DND-41 (cell line): ENCODE data around the gene S1PR2.

Source experiments
- CTCF ChIP-seq: IDR thresholded peaks from 2 replicates; pipeline ENCODE4 v1.5.1; 2012; ENCODE audit warnings: borderline replicate concordance, low read length, moderate library complexity, mild to moderate bottlenecking; ENCODE audit not compliant: poor library complexity, severe bottlenecking; ENCODE audit errors: extremely low read depth
- EZH2 ChIP-seq: IDR thresholded peaks from 3 replicates; pipeline ENCODE4 v1.6.1; 2012; ENCODE audit warnings: borderline replicate concordance, low read depth, mild to moderate bottlenecking, moderate library complexity, low read length, inconsistent platforms; ENCODE audit not compliant: severe bottlenecking

DNA sequence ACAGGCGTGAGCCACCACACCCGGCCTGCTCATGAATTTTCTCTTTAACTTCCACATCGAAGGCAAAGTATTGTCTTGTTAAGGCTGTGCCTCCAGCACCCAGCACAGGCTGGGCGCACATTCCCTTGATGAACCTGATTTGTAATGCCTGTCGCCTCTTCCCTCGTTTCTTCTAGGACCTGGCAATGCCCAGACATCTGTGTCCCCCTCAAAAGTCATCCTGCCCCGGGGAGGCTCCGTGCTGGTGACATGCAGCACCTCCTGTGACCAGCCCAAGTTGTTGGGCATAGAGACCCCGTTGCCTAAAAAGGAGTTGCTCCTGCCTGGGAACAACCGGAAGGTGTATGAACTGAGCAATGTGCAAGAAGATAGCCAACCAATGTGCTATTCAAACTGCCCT lies 43.5 kb upstream of the S1PR2 start:
- no peak for TF ChIP-seq CTCF
- no peak for TF ChIP-seq EZH2
